Measurements from ENCODE around the gene ELOF1.

The ELOF1 gene

DNA sequence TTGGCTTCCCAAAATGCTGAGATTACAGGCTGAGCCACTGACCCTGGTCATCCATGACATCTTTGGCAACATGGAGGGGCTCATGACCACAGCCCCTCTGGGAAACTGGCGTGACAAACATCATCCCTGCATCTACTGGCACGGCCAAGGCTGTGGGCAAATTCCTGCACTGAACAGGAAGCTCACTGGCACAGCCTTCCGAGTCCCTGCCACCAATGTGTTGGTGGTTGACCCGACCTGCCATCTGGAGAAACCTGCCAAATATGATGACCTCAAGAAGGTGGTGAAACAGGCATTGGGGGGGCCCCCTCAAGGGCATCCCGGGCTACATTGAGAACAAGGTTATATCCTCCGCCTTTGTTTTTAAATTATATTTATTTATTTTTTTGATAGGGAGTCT is 27.3 kb upstream of the ELOF1 start:
- TF ChIP-seq ZFP30 (CRISPR knock-in tag; IDR thresholded peaks at IDR 0.05) (no peak), BACH2 (CRISPR knock-in tag; IDR thresholded peaks at IDR 0.05; ENCODE audit: borderline replicate concordance) (no peak), ZC3H10 (CRISPR knock-in tag; IDR thresholded peaks at IDR 0.05) (no peak), ZNF8 (CRISPR knock-in tag; IDR thresholded peaks at IDR 0.05) (no peak), RARB (CRISPR knock-in tag; IDR thresholded peaks at IDR 0.05) (no peak), ESRRG (CRISPR knock-in tag; IDR thresholded peaks at IDR 0.05) (no peak), GLIS3 (CRISPR knock-in tag; IDR thresholded peaks at IDR 0.05) (no peak), TCF4 (CRISPR knock-in tag; IDR thresholded peaks at IDR 0.05; ENCODE audit: borderline replicate concordance) (no peak), ZNF565 (CRISPR knock-in tag; conservative IDR thresholded peaks at IDR 0.05; ENCODE audit: low read depth) (no peak), SNAI2 (CRISPR knock-in tag; IDR thresholded peaks at IDR 0.05) (no peak), ZNF70 (CRISPR knock-in tag; IDR thresholded peaks at IDR 0.05) (no peak), OSR1 (CRISPR knock-in tag; IDR thresholded peaks at IDR 0.05) (no peak), TOX (CRISPR knock-in tag; IDR thresholded peaks at IDR 0.05; ENCODE audit: borderline replicate concordance) (no peak), CSDC2 (CRISPR knock-in tag; IDR thresholded peaks at IDR 0.05) (no peak)
- TF ChIP-seq, protein P1, sequence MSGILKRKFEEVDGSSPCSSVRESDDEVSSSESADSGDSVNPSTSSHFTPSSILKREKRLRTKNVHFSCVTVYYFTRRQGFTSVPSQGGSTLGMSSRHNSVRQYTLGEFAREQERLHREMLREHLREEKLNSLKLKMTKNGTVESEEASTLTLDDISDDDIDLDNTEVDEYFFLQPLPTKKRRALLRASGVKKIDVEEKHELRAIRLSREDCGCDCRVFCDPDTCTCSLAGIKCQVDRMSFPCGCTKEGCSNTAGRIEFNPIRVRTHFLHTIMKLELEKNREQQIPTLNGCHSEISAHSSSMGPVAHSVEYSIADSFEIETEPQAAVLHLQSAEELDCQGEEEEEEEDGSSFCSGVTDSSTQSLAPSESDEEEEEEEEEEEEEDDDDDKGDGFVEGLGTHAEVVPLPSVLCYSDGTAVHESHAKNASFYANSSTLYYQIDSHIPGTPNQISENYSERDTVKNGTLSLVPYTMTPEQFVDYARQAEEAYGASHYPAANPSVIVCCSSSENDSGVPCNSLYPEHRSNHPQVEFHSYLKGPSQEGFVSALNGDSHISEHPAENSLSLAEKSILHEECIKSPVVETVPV (CRISPR knock-in tag; IDR thresholded peaks at IDR 0.05), result no peak
- TF ChIP-seq, protein P2, sequence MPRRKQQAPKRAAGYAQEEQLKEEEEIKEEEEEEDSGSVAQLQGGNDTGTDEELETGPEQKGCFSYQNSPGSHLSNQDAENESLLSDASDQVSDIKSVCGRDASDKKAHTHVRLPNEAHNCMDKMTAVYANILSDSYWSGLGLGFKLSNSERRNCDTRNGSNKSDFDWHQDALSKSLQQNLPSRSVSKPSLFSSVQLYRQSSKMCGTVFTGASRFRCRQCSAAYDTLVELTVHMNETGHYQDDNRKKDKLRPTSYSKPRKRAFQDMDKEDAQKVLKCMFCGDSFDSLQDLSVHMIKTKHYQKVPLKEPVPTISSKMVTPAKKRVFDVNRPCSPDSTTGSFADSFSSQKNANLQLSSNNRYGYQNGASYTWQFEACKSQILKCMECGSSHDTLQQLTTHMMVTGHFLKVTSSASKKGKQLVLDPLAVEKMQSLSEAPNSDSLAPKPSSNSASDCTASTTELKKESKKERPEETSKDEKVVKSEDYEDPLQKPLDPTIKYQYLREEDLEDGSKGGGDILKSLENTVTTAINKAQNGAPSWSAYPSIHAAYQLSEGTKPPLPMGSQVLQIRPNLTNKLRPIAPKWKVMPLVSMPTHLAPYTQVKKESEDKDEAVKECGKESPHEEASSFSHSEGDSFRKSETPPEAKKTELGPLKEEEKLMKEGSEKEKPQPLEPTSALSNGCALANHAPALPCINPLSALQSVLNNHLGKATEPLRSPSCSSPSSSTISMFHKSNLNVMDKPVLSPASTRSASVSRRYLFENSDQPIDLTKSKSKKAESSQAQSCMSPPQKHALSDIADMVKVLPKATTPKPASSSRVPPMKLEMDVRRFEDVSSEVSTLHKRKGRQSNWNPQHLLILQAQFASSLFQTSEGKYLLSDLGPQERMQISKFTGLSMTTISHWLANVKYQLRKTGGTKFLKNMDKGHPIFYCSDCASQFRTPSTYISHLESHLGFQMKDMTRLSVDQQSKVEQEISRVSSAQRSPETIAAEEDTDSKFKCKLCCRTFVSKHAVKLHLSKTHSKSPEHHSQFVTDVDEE (CRISPR knock-in tag; IDR thresholded peaks at IDR 0.05), result no peak
- TF ChIP-seq, protein P3, sequence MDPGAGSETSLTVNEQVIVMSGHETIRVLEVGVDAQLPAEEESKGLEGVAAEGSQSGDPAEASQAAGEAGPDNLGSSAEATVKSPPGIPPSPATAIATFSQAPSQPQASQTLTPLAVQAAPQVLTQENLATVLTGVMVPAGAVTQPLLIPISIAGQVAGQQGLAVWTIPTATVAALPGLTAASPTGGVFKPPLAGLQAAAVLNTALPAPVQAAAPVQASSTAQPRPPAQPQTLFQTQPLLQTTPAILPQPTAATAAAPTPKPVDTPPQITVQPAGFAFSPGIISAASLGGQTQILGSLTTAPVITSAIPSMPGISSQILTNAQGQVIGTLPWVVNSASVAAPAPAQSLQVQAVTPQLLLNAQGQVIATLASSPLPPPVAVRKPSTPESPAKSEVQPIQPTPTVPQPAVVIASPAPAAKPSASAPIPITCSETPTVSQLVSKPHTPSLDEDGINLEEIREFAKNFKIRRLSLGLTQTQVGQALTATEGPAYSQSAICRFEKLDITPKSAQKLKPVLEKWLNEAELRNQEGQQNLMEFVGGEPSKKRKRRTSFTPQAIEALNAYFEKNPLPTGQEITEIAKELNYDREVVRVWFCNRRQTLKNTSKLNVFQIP (CRISPR knock-in tag; IDR thresholded peaks at IDR 0.05; ENCODE audit: borderline replicate concordance, low read depth), result no peak
- TF ChIP-seq, protein P4, sequence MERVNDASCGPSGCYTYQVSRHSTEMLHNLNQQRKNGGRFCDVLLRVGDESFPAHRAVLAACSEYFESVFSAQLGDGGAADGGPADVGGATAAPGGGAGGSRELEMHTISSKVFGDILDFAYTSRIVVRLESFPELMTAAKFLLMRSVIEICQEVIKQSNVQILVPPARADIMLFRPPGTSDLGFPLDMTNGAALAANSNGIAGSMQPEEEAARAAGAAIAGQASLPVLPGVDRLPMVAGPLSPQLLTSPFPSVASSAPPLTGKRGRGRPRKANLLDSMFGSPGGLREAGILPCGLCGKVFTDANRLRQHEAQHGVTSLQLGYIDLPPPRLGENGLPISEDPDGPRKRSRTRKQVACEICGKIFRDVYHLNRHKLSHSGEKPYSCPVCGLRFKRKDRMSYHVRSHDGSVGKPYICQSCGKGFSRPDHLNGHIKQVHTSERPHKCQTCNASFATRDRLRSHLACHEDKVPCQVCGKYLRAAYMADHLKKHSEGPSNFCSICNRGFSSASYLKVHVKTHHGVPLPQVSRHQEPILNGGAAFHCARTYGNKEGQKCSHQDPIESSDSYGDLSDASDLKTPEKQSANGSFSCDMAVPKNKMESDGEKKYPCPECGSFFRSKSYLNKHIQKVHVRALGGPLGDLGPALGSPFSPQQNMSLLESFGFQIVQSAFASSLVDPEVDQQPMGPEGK (CRISPR knock-in tag; IDR thresholded peaks at IDR 0.05; ENCODE audit: borderline replicate concordance), result no peak
- ATAC-seq, result no peak

DNA sequence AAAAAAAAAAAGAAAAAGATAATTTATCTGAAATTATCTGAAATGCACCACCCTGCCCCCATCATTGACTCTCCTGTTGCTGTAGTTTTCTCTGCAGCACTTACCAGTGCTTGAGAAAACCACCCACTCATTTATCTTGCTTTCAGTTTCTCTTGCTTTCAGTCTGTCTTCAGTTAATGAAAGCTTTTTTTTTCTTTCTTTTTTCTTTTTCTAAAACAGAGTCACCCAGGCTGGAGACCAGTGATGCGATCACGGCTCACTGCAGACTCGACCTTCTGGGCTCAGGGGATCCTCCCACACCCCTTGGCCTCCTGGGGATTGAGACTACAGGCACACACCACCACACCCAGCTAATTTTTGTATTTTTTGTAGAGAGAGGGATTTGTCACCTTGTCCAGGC is 22.7 kb upstream of the ELOF1 start:
- TF ChIP-seq ZNF565 (CRISPR knock-in tag; conservative IDR thresholded peaks at IDR 0.05; ENCODE audit: low read depth) (no peak), OSR1 (CRISPR knock-in tag; IDR thresholded peaks at IDR 0.05) (no peak), TOX (CRISPR knock-in tag; IDR thresholded peaks at IDR 0.05; ENCODE audit: borderline replicate concordance) (no peak), BACH2 (CRISPR knock-in tag; IDR thresholded peaks at IDR 0.05; ENCODE audit: borderline replicate concordance) (no peak), ZFP3 (CRISPR knock-in tag; IDR thresholded peaks at IDR 0.05) (no peak), ZC3H10 (CRISPR knock-in tag; IDR thresholded peaks at IDR 0.05) (no peak), ZFP30 (CRISPR knock-in tag; IDR thresholded peaks at IDR 0.05) (no peak), GLIS3 (CRISPR knock-in tag; IDR thresholded peaks at IDR 0.05) (no peak), CSDC2 (CRISPR knock-in tag; IDR thresholded peaks at IDR 0.05) (no peak)
- TF ChIP-seq, protein P5, sequence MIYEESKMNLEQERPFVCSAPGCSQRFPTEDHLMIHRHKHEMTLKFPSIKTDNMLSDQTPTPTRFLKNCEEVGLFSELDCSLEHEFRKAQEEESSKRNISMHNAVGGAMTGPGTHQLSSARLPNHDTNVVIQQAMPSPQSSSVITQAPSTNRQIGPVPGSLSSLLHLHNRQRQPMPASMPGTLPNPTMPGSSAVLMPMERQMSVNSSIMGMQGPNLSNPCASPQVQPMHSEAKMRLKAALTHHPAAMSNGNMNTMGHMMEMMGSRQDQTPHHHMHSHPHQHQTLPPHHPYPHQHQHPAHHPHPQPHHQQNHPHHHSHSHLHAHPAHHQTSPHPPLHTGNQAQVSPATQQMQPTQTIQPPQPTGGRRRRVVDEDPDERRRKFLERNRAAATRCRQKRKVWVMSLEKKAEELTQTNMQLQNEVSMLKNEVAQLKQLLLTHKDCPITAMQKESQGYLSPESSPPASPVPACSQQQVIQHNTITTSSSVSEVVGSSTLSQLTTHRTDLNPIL (CRISPR knock-in tag; IDR thresholded peaks at IDR 0.05; ENCODE audit: low read depth), result no peak
- TF ChIP-seq, protein P4 (CRISPR knock-in tag; IDR thresholded peaks at IDR 0.05; ENCODE audit: borderline replicate concordance), result no peak
- TF ChIP-seq, protein P3 (CRISPR knock-in tag; IDR thresholded peaks at IDR 0.05; ENCODE audit: borderline replicate concordance, low read depth), result no peak
- TF ChIP-seq, protein P1 (CRISPR knock-in tag; IDR thresholded peaks at IDR 0.05), result no peak
- no peak for ATAC-seq

Measured in SK-N-SH treated with all-trans-retinoic acid at 6 μM for 48 hours (cell line).